ENCODE measurements around the gene FGF14. TPM values are rescaled to one million over a fixed set of nuclear protein-coding genes. Genes with fewer than 3 reads are reported as not detected.

Gene FGF14
- total RNA-seq, 3 donors from 2014 or later: under 0.01 to 0.29 (median under 0.01) TPM

- H3K4me3 ChIP-seq: no peak overlapping the region
- H3K9me3 ChIP-seq: no peaks in the 10 kb centered on the region
- TF ChIP-seq CTCF (IDR thresholded peaks at IDR 0.05) (no peak), POLR2AphosphoS5 (IDR thresholded peaks at IDR 0.05) (no peak), POLR2A (IDR thresholded peaks at IDR 0.05) (no peak)
- no peaks in the 10 kb centered on the region for H3K36me3 ChIP-seq
- H3K27me3 ChIP-seq: no peaks in the 10 kb centered on the region
- H3K27ac ChIP-seq: no peak overlapping the region
- DNase-seq (ENCODE audit: low spot score in 2 of 2): no peak
- H3K4me1 ChIP-seq: no peaks in the 10 kb centered on the region
- intact Hi-C loops (cut with DNase I; ENCODE audit: low total_unique reads): no loop called here
Measured at GRCh38 chr13:101736566-101736965, 665.3 kb downstream of the FGF14 start.

GRCh38 chr13:101730420-101731000 lies 671.3 kb downstream of the FGF14 start:
- Histone ChIP-seq H3K9me3 (no peaks in the 10 kb centered on the region), H3K27me3 (no peaks in the 10 kb centered on the region), H3K36me3 (no peaks in the 10 kb centered on the region), H3K4me1 (no peaks in the 10 kb centered on the region), H3K4me3 (no peak overlapping the region), H3K27ac (no peak overlapping the region)
- intact Hi-C loops (cut with DNase I; ENCODE audit: low total_unique reads): no loop called here
- no peak for TF ChIP-seq POLR2AphosphoS5 (IDR thresholded peaks at IDR 0.05)
- no peak for TF ChIP-seq POLR2A (IDR thresholded peaks at IDR 0.05)
- TF ChIP-seq CTCF (IDR thresholded peaks at IDR 0.05): no peak
- no peak for DNase-seq (ENCODE audit: low spot score in 2 of 2)

DNA sequence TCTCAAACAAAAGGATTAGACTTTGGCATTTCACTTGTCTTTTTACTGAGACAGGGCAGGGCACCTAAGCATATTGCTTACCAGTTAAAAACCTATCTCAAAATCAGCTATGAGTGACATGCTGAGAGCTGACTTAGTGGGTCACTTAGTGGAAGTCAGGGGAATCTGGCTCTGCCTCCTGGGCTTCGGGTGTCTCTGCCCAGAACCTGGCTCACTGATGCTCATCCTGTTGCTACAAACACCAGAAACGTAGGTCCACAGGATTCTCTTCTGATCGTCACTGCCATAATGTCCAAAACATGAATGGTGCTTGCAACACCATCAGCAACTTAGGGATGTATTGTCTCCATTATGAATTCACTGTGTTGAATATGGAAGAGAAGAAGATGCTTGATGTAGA lies 673.2 kb downstream of the FGF14 start:
- H3K9me3 ChIP-seq: no peaks in the 10 kb centered on the region
- no peaks in the 10 kb centered on the region for H3K36me3 ChIP-seq
- H3K27me3 ChIP-seq: no peaks in the 10 kb centered on the region
- H3K27ac ChIP-seq: no peak overlapping the region
- TF ChIP-seq POLR2A (IDR thresholded peaks at IDR 0.05): no peak
- no peak for DNase-seq (ENCODE audit: low spot score in 2 of 2)
- intact Hi-C loops (cut with DNase I; ENCODE audit: low total_unique reads): no loop called here
- H3K4me1 ChIP-seq: no peaks in the 10 kb centered on the region
- no peak overlapping the region for H3K4me3 ChIP-seq

DNA sequence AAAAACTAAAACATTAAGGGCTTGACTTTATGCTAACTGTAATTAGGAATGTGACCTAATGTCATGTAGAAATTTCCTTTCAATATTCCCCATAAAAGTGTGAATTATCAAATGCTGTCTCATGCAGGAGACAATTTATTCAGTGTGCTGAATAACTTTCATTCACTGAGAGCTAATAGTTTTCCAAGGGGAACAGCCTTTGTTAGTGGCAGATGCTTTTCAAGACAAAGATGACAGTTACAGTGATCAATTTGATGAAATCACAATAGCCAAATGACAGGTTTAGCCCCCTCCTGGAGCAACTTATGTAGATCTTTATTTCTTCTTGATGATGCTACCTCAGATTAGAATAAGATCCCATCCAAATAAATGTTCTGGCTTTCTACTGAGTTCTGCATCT lies 673.8 kb downstream of the FGF14 start:
- TF ChIP-seq POLR2A (IDR thresholded peaks at IDR 0.05): no peak
- DNase-seq (ENCODE audit: low spot score in 2 of 2): no peak
- Histone ChIP-seq H3K4me1 (no peaks in the 10 kb centered on the region), H3K4me3 (no peak overlapping the region), H3K36me3 (no peaks in the 10 kb centered on the region), H3K27me3 (no peaks in the 10 kb centered on the region), H3K9me3 (no peaks in the 10 kb centered on the region), H3K27ac (no peak overlapping the region)
- intact Hi-C loops (cut with DNase I; ENCODE audit: low total_unique reads): no loop called here

- intact Hi-C loops (cut with DNase I; ENCODE audit: low total_unique reads): no loop called here
- H3K36me3 ChIP-seq: no peaks in the 10 kb centered on the region
- H3K9me3 ChIP-seq: no peaks in the 10 kb centered on the region
- no peak overlapping the region for H3K4me3 ChIP-seq
- no peaks in the 10 kb centered on the region for H3K27me3 ChIP-seq
- no peaks in the 10 kb centered on the region for H3K4me1 ChIP-seq
- no peak for TF ChIP-seq POLR2A (IDR thresholded peaks at IDR 0.05)
- TF ChIP-seq CTCF (IDR thresholded peaks at IDR 0.05): no peak
- TF ChIP-seq POLR2AphosphoS5 (IDR thresholded peaks at IDR 0.05): no peak
- no peak for DNase-seq (ENCODE audit: low spot score in 2 of 2)
- H3K27ac ChIP-seq: no peak overlapping the region
Measured at GRCh38 chr13:101727118-101727517, 674.7 kb downstream of the FGF14 start.

DNA sequence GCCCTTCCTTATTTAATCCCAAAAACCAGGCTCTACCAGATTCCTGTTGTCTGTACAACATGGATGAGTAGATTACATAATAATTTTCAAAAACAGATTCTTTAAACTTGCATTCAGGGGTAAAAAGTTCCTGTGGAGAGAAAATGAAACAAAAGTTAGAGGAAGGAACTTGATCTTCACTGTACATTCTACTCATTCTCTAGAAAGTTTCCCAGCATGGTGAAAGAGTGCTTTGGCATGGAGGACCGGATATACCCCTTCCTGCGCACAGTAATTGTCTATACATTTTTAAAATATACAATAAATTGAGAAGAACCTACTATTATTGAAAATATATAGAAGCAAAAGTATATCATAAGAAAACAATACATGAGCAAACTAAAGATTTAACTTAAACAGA lies 675.2 kb downstream of the FGF14 start:
- no peaks in the 10 kb centered on the region for H3K27me3 ChIP-seq
- no peaks in the 10 kb centered on the region for H3K9me3 ChIP-seq
- no peaks in the 10 kb centered on the region for H3K36me3 ChIP-seq
- no peak overlapping the region for H3K27ac ChIP-seq
- no peaks in the 10 kb centered on the region for H3K4me1 ChIP-seq
- TF ChIP-seq POLR2A (IDR thresholded peaks at IDR 0.05) (no peak), POLR2AphosphoS5 (IDR thresholded peaks at IDR 0.05) (no peak)
- no peak for DNase-seq (ENCODE audit: low spot score in 2 of 2)
- H3K4me3 ChIP-seq: no peak overlapping the region
- intact Hi-C loops (cut with DNase I; ENCODE audit: low total_unique reads): no loop called here

GRCh38 chr13:101718496-101718895 lies 683.4 kb downstream of the FGF14 start:
- H3K4me3 ChIP-seq: no peak overlapping the region
- H3K27ac ChIP-seq: no peak overlapping the region
- TF ChIP-seq POLR2AphosphoS5 (IDR thresholded peaks at IDR 0.05) (no peak), CTCF (IDR thresholded peaks at IDR 0.05) (no peak), POLR2A (IDR thresholded peaks at IDR 0.05) (no peak)
- no peaks in the 10 kb centered on the region for H3K27me3 ChIP-seq
- no peaks in the 10 kb centered on the region for H3K9me3 ChIP-seq
- intact Hi-C loops (cut with DNase I; ENCODE audit: low total_unique reads): no loop called here
- no peaks in the 10 kb centered on the region for H3K4me1 ChIP-seq
- no peak for DNase-seq (ENCODE audit: low spot score in 2 of 2)
- no peaks in the 10 kb centered on the region for H3K36me3 ChIP-seq
